HCT116 (cell line): ENCODE results near the gene RHBDF2. TPM values are rescaled to one million over a fixed set of nuclear protein-coding genes. Genes with fewer than 3 reads are reported as not detected.

Experiments used
- ATAC-seq: fragments of 200-7000 bp; cut with Tn5 transposase; 2 replicates; pipeline ENCODE4 v1.9.1; 2020; ENCODE audit warnings: mild to moderate bottlenecking, moderate library complexity
- BruUV-seq: library from RNA; stranded (reverse); fragments of 400-500 nt; replicated peaks from 2 replicates; lab custom pipeline; 2021; lab: Mats Ljungman, UMichigan
- CTCF ChIA-PET: fragments of 300-600 bp; sonication (Branson Sonifier 250); formaldehyde crosslinking; loops from one replicate; lab custom pipeline; 2021; ENCODE audit warnings: antibody characterized with exemption; lab: Charles Lee
- POLR2A ChIA-PET: fragments of 300-600, 350-600 bp; sonication (Branson Sonifier 250); formaldehyde crosslinking; loops from one replicate; lab custom pipeline; 2021; ENCODE audit warnings: antibody characterized with exemption; lab: Charles Lee
- RAD21 ChIA-PET, 2 experiments: fragments of 300-600 bp; sonication (Branson Sonifier 250); formaldehyde crosslinking; loops; one replicate each; lab custom pipeline; 2023; ENCODE audit warnings: low total read pairs in 2 of 2; ENCODE audit not compliant: uncharacterized antibody in 2 of 2, unreplicated experiment in 2 of 2, low non-redundant PET in 1 of 2; lab: Charles Lee
- DNase-seq: peaks from one replicate; pipeline ENCODE4 v3.0.0-alpha.2; 2010; ENCODE audit warnings: low read depth, low spot score
- H2AFZ ChIP-seq: fragments of 200-600 bp; shearing (Covaris generic), sonication (generic); 2 replicates; pipeline ENCODE4 v1.6.1; 2017; ENCODE audit warnings: low read depth, mixed run types, mixed read lengths, antibody characterized with exemption, low read length; ENCODE audit not compliant: poor library complexity, severe bottlenecking
- H3K27ac ChIP-seq: 2 replicates; pipeline ENCODE4 v1.5.1; 2012; ENCODE audit warnings: low read depth, low read length
- H3K27me3 ChIP-seq: fragments of 200-600 bp; sonication (generic); 2 replicates; pipeline ENCODE4 v1.6.1; 2016; ENCODE audit warnings: mixed run types, low read length, mixed read lengths; ENCODE audit not compliant: insufficient read depth
- H3K36me3 ChIP-seq, 2 experiments: fragments of 200-500 bp in 1 of 2; fragments of 200-600 bp in 1 of 2; sonication (Bioruptor generic) in 1 of 2; sonication (generic) in 1 of 2; 2 replicates each; pipeline versions ENCODE4 v1.5.1 to v1.6.1; 2014 to 2016; ENCODE audit warnings: low read length in 2 of 2, inconsistent platforms in 1 of 2, mixed read lengths in 1 of 2, mixed run types in 1 of 2; ENCODE audit not compliant: insufficient read depth in 2 of 2, control insufficient read depth in 1 of 2
- H3K4me1 ChIP-seq, 2 experiments: fragments of 200-600 bp in 1 of 2; sonication (generic) in 1 of 2; 2 replicates each; pipeline versions ENCODE4 v1.5.1 to v1.6.1; 2012 to 2017; ENCODE audit warnings: low read length in 2 of 2, inconsistent platforms in 1 of 2, mild to moderate bottlenecking in 1 of 2, mixed read lengths in 1 of 2, mixed run types in 1 of 2, moderate library complexity in 1 of 2; ENCODE audit not compliant: insufficient read depth in 2 of 2, control insufficient read depth in 1 of 2
- H3K4me2 ChIP-seq: fragments of 200-600 bp; sonication (generic); 2 replicates; pipeline ENCODE4 v1.6.1; 2017; ENCODE audit warnings: mixed run types, low read length, mixed read lengths
- H3K4me3 ChIP-seq, 2 experiments: fragments of 200-600 bp in 1 of 2; sonication (generic) in 1 of 2; replicated peaks in 1 of 2; 2 replicates each; pipeline ENCODE4 v1.5.1; 2011 to 2016; ENCODE audit warnings: low read length in 2 of 2, control low read depth in 1 of 2, low read depth in 1 of 2, mild to moderate bottlenecking in 1 of 2, mixed read lengths in 1 of 2, mixed run types in 1 of 2
- H3K79me2 ChIP-seq: fragments of 200-600 bp; sonication (generic); 2 replicates; pipeline ENCODE4 v1.6.1; 2017; ENCODE audit warnings: mild to moderate bottlenecking, mixed run types, low read length, moderate library complexity, mixed read lengths; ENCODE audit not compliant: insufficient read depth
- H3K9ac ChIP-seq: fragments of 200-600 bp; sonication (generic); 2 replicates; pipeline ENCODE4 v1.6.1; 2016; ENCODE audit warnings: low read length, mixed read lengths
- H3K9me2 ChIP-seq: fragments of 200-600 bp; sonication (generic), shearing (Covaris generic); 2 replicates; pipeline ENCODE4 v1.6.1; 2017; ENCODE audit warnings: mixed run types, mild to moderate bottlenecking, moderate library complexity; ENCODE audit not compliant: insufficient read depth
- H3K9me3 ChIP-seq, 2 experiments: fragments of 200-500 bp in 1 of 2; fragments of 200-600 bp in 1 of 2; sonication (Bioruptor generic) in 1 of 2; sonication (generic) in 1 of 2; 2 replicates each; pipeline ENCODE4 v1.6.1; 2014 to 2017; ENCODE audit warnings: low read length in 2 of 2, mixed read lengths in 2 of 2, inconsistent platforms in 1 of 2, low read depth in 1 of 2, mild to moderate bottlenecking in 1 of 2, mixed run types in 1 of 2, moderate library complexity in 1 of 2; ENCODE audit not compliant: control insufficient read depth in 1 of 2, insufficient read depth in 1 of 2
- H4K20me1 ChIP-seq: fragments of 200-600 bp; sonication (generic), shearing (Covaris generic); 2 replicates; pipeline ENCODE4 v1.6.1; 2017; ENCODE audit warnings: mixed run types, mild to moderate bottlenecking, moderate library complexity; ENCODE audit not compliant: insufficient read depth
- EGR1 ChIP-seq: IDR thresholded peaks from 2 replicates; pipeline ENCODE4 v1.6.1; 2012; ENCODE audit warnings: low read depth
- EZH2 ChIP-seq: fragments of 200-600 bp; sonication (generic); IDR thresholded peaks from 2 replicates; pipeline ENCODE4 v1.6.1; 2017; ENCODE audit warnings: antibody characterized with exemption, mixed run types
- SIN3A ChIP-seq: IDR thresholded peaks from 2 replicates; pipeline ENCODE4 v1.6.1; 2012; ENCODE audit warnings: low read depth
- SRF ChIP-seq: IDR thresholded peaks from 2 replicates; pipeline ENCODE4 v1.6.1; 2012; ENCODE audit warnings: low read depth
- TCF7L2 ChIP-seq: IDR thresholded peaks from 2 replicates; pipeline ENCODE4 v1.7.0; 2011; ENCODE audit warnings: borderline replicate concordance, inconsistent platforms; ENCODE audit not compliant: insufficient read depth, insufficient read length; ENCODE audit errors: extremely low read depth
- ZFX ChIP-seq: fragments of 450-650 bp; IDR thresholded peaks from 2 replicates; pipeline ENCODE4 v1.6.1; 2017
- ZNF274 ChIP-seq: fragments of 200-500 bp; sonication (Bioruptor generic); IDR thresholded peaks from 2 replicates; pipeline ENCODE4 v1.6.1; 2014; ENCODE audit warnings: mild to moderate bottlenecking, low read depth, low read length, inconsistent platforms
- intact Hi-C: fragments of 100-400 bp; cut with micrococcal nuclease; formaldehyde crosslinking; loops from 2 replicates; pipeline ENCODE4 v1.10.0; 2022
- total RNA-seq: library from RNA; stranded (reverse); gene quantifications from one replicate; pipeline ENCODE4 v1.2.1, GENCODE V29; 2021; ENCODE audit not compliant: unreplicated experiment
- TF ChIP-seq, protein P1 (sequence below): IDR thresholded peaks from 2 replicates; pipeline ENCODE4 v1.6.1; 2011; ENCODE audit warnings: mild to moderate bottlenecking, low read length, moderate library complexity; ENCODE audit not compliant: insufficient replicate concordance; ENCODE audit errors: extremely low read depth
- TF ChIP-seq, protein P2 (sequence below): IDR thresholded peaks from 2 replicates; pipeline ENCODE4 v1.6.1; 2012
- TF ChIP-seq, protein P3 (sequence below), 3 experiments: fragments of 200-600 bp in 1 of 3; sonication (generic) in 1 of 3; IDR thresholded peaks in 2 of 3; conservative IDR thresholded peaks in 1 of 3; 2 replicates each; pipeline ENCODE4 v1.5.1; 2012 to 2017; ENCODE audit warnings: low read depth in 2 of 3, low read length in 2 of 3, antibody characterized with exemption in 1 of 3, borderline replicate concordance in 1 of 3, control low read depth in 1 of 3, mild to moderate bottlenecking in 1 of 3, mixed read lengths in 1 of 3, mixed run types in 1 of 3, moderate library complexity in 1 of 3; ENCODE audit not compliant: insufficient read depth in 1 of 3

Gene RHBDF2
- total RNA-seq, 1 experiment from 2014 or later, result 61.1 TPM

DNA sequence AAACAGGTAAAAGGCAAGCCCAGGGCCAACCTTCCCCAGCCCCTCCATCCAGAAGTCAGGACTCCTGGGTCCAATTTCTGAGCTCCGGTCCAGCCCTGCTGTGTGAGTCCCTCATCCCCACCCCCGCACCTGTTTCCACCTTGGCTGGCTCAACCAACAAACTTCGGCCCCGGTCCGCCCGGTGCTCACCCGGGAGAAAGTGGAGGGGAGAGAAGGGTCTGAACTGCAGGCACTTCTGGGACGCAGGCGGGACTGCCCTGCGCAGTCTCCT is 541 bp downstream of the RHBDF2 start:
- peaks cover 32 to 39% of the 10 kb centered on the region in 2 experiments for H3K4me1 ChIP-seq
- H3K4me2 ChIP-seq, result peak overlapping the region; percentile 97
- ATAC-seq (no peak), DNase-seq (no peak)
- peaks cover 53% of the 10 kb centered on the region for H3K79me2 ChIP-seq
- H3K9me3 ChIP-seq, result no peaks in the 10 kb centered on the region
- RAD21 ChIA-PET, result no interaction called here
- H3K9me2 ChIP-seq, result no peaks in the 10 kb centered on the region
- intact Hi-C loops, result loop anchor here (1.0 to 5.0 kb wide), 3 partner anchors 16 to 198 kb away; no protein-coding TSS in a partner anchor
- H3K9ac ChIP-seq, result peak overlapping the region; percentile 82
- no TSS peak for BruUV-seq
- no peaks in the 10 kb centered on the region; a peak in 1 of 4 replicates for H3K36me3 ChIP-seq
- H2AFZ ChIP-seq, result no peak overlapping the region
- peak overlapping the region; percentile 96 for H3K27ac ChIP-seq
- peaks cover 5% of the 10 kb centered on the region; the same call in 1 of the 2 replicates for H4K20me1 ChIP-seq
- TF ChIP-seq ZFX (no peak), ZNF274 (no peak), SIN3A (no peak), EZH2 (no peak)
- CTCF ChIA-PET, result interaction anchor here (2.2 kb wide), 1 partner anchor 42 kb away, joined by 12 read pairs; no protein-coding TSS in a partner anchor
- peak overlapping the region; percentile 92 to 100 for H3K4me3 ChIP-seq
- H3K27me3 ChIP-seq, result no peaks in the 10 kb centered on the region
- POLR2A ChIA-PET, result interaction anchor here (1.8 kb wide), 1 partner anchor 10 kb away, joined by 7 read pairs; no protein-coding TSS in a partner anchor

DNA sequence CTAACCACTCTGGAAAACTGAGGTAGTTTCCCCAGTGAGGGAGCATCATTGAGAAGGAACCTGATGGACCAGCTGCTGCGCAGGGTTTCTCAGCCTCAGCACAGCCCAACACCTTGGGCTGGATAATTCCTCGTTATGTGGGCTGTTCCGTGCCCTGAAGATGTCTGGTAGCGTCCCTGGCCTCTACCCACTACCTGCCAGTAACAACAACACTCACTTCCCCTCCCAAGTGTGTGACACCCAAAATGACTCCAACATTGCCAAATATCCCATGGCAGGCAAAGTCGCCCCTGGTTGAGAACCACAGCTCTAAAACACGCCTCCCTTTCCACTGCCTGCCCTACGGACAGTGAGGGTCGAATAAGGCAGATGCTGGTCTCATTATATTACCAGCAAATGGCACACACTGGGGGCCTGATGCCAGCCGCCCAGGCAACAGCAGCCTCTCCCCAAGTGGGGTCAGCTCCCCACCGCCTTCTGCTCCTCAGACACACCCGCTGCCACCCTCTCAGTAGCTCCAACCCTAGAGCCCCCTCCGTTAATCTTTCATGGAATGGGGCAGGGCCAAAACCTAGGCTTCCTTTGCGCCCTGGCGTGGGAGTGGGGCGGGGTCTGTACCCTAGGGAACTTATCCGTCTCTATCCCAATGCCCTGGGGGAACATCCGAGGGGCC is 1.0 kb downstream of the RHBDF2 start:
- Histone ChIP-seq H3K79me2 (peaks cover 56% of the 10 kb centered on the region), H3K9me3 (no peaks in the 10 kb centered on the region), H3K9ac (peak overlapping the region; percentile 82), H3K36me3 (no peaks in the 10 kb centered on the region; a peak in 1 of 4 replicates), H3K4me1 (peaks cover 32 to 39% of the 10 kb centered on the region in 2 experiments), H3K4me3 (peak overlapping the region; percentile 92 to 100), H3K27me3 (no peaks in the 10 kb centered on the region), H3K9me2 (no peaks in the 10 kb centered on the region), H3K4me2 (peak overlapping the region; percentile 97), H4K20me1 (peaks cover 5% of the 10 kb centered on the region; the same call in 1 of the 2 replicates), H3K27ac (peak overlapping the region; percentile 96), H2AFZ (no peak overlapping the region)
- ATAC-seq (peak; percentile 13; the same call in 1 of the 2 replicates), DNase-seq (no peak)
- POLR2A ChIA-PET, result interaction anchor here (0.9 to 1.8 kb wide), 3 partner anchors 9 to 57 kb away, joined by 3 to 7 read pairs (median 7); no protein-coding TSS in a partner anchor
- intact Hi-C loops, result loop anchor here (1.0 to 5.0 kb wide), 2 partner anchors 16 to 198 kb away; no protein-coding TSS in a partner anchor
- RAD21 ChIA-PET, result no interaction called here
- BruUV-seq, result TSS peak; percentile 50
- TF ChIP-seq TCF7L2 (no peak), ZNF274 (no peak), EGR1 (no peak), SRF (no peak)
- TF ChIP-seq, protein P1, sequence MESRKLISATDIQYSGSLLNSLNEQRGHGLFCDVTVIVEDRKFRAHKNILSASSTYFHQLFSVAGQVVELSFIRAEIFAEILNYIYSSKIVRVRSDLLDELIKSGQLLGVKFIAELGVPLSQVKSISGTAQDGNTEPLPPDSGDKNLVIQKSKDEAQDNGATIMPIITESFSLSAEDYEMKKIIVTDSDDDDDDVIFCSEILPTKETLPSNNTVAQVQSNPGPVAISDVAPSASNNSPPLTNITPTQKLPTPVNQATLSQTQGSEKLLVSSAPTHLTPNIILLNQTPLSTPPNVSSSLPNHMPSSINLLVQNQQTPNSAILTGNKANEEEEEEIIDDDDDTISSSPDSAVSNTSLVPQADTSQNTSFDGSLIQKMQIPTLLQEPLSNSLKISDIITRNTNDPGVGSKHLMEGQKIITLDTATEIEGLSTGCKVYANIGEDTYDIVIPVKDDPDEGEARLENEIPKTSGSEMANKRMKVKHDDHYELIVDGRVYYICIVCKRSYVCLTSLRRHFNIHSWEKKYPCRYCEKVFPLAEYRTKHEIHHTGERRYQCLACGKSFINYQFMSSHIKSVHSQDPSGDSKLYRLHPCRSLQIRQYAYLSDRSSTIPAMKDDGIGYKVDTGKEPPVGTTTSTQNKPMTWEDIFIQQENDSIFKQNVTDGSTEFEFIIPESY, result no peak
- TF ChIP-seq, protein P2, sequence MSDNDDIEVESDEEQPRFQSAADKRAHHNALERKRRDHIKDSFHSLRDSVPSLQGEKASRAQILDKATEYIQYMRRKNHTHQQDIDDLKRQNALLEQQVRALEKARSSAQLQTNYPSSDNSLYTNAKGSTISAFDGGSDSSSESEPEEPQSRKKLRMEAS, result no peak
- TF ChIP-seq, protein P3, sequence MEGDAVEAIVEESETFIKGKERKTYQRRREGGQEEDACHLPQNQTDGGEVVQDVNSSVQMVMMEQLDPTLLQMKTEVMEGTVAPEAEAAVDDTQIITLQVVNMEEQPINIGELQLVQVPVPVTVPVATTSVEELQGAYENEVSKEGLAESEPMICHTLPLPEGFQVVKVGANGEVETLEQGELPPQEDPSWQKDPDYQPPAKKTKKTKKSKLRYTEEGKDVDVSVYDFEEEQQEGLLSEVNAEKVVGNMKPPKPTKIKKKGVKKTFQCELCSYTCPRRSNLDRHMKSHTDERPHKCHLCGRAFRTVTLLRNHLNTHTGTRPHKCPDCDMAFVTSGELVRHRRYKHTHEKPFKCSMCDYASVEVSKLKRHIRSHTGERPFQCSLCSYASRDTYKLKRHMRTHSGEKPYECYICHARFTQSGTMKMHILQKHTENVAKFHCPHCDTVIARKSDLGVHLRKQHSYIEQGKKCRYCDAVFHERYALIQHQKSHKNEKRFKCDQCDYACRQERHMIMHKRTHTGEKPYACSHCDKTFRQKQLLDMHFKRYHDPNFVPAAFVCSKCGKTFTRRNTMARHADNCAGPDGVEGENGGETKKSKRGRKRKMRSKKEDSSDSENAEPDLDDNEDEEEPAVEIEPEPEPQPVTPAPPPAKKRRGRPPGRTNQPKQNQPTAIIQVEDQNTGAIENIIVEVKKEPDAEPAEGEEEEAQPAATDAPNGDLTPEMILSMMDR (IDR thresholded peaks at IDR 0.05 in 2 of 3, conservative IDR thresholded peaks at IDR 0.05 in 1 of 3; ENCODE audit: borderline replicate concordance in 1 of 3, insufficient read depth in 1 of 3, low read depth in 2 of 3, low read length in 2 of 3), result no peak
- CTCF ChIA-PET, result interaction anchor here (0.5 to 2.2 kb wide), 3 partner anchors 42 to 617 kb away, joined by 3 to 12 read pairs (median 3); partner anchors contain the start of gene UBE2O
